Dedifferentiated amniotic fluid mesenchymal stem cell (primary cell): ENCODE results near the gene ATXN1.
"Not testable (repeated sequence)": the region's sequence is repeated elsewhere in the genome, so short reads cannot be mapped to it uniquely, and the experiment has no call there.

Experiments used
- DNase-seq: peaks from one replicate; pipeline ENCODE4 v3.0.0-alpha.2; 2016; ENCODE audit errors: extremely low spot score

ATXN1 gene

DNA sequence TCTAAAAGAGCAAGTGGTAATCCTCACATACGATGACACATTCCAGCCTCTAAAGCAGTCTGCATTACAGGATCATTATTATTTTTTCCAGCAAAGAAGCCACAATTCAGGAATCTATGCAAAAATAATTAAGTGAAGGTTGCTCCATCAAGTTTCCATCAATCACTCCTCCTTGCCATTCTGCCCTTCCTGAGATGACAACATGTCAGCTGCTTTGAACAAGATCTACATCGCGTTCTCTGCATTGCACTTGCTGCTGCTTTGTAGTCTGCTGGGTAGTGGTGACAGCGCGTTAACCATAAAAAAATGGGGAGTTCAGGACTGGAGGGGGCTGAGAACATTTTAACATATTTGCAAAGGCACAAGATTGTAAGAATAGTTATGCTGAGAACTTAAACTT is 375.2 kb downstream of the ATXN1 start:
- DNase-seq, result no peak

DNA sequence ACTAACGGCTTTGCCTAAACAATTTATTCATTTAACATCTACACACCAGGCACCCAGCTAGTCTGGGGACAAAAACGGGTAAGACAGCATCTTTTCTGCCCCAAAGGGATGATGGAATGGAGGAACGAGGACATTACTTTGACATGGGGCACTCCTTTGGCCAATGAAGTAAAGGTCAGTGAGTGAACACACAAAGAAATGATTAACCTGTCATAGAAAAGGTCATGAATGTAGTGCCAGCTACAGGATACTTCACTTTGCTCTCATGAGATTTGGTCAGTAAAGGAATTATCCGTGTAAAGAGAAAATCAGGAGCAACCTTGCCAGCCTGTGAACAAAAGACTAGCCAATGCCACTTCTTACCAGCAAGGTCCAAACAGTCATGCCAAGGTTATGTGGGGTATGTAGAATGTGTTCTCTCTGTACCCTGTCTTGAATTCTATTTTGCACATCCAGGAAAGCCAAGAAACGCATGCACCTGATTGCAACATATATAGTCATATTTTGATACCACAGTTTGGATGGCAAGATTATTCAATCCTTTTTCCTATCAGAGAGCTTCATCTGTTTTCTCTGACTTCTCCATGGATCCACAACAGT is 377.6 kb downstream of the ATXN1 start:
- no peak for DNase-seq

DNA sequence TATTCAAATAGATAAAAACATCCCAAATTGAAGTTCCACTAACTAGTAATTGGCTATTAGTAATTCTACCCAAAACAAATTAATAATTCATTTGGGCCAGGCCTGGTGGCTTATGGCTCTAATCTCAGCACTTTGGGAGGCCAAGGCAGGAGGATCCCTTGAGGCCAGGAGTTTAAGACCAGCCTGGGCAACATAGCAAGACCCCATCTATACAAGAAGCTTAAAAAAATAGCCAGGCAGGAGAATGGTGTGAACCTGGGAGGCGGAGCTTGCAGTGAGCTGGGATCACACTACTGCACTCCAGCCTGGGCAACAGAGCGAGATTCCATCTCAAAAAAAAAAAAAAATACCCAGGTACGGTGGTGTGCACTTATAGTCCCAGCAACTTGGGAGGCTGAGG is 379.3 kb downstream of the ATXN1 start:
- DNase-seq, result not testable (repeated sequence)

DNA sequence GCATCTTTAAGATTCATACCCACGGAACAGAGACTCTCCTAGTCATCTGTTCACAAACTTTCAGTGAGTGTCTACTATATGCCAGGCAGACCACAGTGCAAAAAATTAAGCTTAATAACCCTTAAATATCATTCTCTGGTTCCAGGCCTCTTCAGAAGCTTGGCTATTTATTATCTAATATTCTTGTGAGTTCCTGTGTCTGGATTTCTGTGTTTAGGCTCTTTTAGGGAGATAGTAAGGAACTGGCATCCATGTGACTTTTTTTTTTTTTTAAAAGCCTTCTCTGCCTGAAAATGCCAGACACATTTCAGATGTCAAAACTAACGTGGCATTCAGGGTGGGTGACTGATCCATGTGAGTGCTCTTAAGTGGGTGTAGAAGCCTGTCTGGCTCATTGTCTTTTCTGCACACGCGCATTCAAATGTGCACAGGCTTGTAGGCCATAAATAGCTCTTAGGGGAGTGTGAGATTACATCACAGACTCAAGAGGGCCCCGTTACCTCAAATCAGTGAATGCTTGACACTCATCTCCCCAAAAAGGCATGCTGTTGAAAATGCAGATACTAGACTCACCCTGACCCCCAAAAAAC is 380.9 kb downstream of the ATXN1 start:
- no peak for DNase-seq

DNA sequence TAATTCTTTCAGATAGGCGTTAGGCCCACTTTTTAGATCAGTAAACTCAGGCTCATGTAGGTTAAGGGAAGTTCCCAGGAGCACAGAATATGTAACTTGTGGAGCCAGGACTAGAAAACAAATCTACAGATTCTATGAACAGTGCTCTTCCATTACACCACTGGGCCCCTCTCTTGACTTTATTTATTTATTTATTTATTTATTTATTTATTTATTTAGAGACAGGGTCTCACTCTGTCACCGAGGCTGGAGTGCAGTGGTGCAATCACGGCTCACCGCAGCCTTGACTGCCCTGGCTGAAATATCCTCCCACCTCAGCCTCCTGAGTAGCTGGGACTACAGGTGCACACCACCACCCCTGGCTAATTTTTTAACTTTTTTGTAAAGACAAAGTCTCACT is 382.9 kb downstream of the ATXN1 start:
- DNase-seq, result not testable (repeated sequence)

DNA sequence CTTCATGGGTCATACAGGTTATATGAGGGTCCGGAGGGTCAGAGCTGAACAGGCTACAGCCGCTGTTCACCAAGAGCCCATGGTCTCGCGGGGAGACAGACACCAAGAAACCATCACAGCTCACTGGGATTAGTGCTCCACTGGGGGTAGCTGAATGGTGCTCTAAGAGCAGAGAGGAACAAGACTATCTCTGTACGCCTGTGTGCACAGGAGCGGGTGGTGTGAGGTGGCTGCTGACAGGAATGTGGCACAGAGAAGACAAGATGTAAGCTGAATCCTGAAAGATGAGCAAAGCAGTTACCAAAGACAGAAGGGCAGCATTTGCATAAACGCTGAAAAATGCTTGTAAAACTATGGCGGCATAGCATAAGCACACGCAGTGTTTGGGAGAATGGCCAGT is 383.8 kb downstream of the ATXN1 start:
- DNase-seq, result no peak

DNA sequence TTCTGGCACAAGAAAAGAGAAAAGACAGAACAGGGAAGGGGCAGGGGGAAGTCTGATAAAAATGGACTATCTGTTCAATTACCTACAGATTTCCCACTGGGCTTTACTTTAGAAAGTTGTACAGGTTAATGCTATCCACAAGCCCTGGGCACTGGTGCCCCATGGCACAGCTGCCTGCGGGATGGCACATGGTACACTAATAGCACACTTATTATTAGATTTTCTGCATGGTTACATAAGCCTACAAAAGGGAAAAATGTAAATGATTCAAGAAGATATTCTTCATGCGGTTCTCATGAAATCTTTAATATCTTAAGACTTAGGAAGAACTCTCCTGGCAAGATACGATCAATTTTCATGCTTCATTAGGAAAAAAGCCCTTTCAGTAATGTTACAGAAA is 385.4 kb downstream of the ATXN1 start:
- no peak for DNase-seq

DNA sequence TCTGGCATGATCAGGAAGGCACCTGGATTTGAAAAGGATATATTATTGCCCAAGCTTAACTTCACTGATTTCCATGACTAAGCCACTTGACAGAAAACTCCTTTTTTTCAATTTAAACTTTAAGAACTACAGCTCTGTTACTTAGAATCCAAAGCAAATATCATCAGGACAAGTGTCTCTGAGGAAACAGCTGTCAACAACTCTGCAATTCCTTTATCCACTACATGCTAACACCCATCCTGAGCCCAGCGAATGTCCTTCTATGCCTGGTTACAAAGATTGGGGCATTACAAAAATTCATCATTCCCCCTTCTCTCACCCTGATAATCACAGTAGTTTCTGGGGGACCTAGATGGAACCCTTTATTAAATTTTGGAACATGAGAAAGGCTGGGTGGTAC is 386.1 kb downstream of the ATXN1 start:
- DNase-seq, result no peak

DNA sequence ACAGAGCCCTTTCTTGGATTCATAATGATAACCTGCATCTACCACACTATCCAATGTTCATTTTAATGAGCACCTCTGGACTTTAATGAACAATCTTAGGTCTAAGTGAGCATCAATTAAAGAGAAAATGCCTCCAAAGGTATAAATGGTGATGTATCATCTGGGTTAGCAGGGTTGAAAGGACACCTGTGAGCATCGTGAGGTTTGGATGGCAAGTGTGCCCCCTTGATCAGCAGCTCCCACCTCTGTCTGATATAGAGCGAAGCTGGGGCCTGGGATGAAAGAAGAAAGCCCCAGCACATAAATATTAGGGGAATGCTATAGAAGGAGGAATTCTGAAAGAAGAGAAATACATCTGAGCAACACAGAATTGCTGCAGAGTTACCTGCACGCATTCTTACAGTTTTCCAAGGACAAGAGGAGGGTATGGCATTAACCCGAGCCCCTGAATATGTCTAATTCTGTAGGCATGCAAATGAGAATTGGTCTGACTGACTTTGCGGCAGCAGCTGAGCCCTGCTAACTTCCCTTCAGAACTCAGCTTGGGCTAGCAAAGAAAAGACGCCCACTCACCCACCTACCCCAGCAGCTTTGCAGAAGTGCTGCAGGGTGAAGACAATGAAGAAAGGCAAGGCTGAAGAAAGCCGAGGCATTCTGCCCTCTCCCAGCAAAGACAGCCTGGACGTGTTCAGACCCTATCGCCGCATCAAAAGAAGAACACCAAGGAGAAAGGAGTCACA is 386.6 kb downstream of the ATXN1 start:
- no peak for DNase-seq

DNA sequence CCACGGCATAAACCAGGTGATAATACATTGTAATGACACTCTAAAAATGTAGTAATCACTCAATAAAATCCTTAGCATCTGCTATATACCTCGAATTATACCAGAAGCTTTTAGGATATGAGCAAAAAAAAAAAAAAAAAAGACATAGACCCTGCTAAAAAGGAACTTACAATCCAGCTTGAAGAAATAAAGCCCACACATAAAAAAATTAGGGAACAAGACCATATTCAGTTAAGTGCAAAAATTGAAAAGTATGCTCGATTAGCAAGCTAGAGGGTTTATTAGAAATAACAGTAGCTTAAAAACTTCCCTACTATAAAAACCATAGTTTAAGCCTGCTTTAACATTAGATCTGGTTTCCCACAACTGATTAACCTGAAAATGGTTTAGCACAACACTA is 387.2 kb downstream of the ATXN1 start:
- DNase-seq, result no peak

DNA sequence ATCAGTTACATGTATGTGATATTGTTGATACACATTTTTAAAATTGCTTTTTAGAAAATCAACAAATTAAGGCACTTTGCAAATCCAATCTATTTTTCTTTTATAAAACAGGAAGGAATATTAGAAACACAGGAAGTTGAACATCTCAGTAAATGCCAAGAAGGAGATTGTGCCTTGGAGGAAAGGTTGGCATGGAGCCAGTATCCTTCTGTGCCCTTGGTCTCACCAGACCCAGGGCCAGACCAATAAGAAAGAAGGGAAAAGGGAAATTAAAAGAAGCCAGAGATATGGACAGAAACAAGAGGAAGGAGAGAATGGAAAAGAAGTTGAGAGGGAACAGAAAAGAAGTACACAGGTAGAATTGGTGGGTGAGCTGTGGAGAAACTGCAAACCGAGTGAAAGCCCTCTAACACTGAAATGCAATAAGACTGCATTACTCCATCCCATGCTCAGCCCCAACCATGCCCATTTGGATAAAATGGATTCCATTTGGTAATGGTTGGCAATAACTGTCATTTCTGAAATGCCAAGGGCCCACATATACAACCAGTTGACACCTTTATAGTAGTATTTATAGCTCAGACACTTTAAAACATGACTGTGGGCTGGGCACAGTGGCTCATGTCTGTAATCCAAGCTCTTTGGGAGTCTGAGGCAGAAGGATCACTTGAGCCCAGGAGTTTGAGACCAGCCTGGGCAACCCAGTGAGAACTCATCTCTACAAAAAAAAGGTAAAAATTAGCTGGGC is 389.1 kb downstream of the ATXN1 start:
- DNase-seq, result no peak

DNA sequence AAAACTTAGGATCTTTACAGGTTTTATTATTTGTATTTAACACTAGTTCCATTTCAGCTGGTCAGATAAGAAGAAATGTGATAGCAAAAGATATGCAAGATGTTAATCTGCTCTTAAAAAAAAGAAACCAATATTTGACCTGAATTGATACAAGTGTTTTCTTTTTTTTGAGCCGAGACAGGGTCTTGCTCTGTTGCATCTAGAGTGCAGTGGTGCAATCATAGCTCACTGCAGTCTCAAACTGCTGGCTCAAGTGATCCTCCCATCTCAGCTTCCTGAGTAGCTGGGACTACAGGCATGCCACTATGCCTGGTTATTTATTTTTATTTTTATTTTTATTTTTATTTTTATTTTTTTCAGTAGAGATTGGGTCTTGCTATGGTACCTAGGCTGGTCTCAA is 389.9 kb downstream of the ATXN1 start:
- DNase-seq, result no peak

DNA sequence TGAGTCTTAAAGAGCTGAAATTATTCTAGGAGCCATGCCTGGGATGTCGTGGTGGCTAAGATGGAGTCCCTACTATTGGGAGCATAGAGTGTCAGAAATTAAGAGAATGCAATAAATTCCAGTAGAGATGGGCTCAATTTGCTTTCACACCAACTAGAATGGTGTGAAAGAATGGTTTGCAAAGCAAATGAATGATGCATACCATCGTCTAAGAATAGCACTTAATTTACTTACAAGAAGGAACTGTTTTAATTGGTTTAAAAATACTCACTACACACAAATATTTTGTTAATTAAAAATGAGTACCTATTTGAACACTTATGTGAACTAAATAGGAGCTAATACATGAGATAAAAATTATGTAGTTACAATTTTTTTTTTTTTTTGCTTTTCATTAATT is 390.3 kb downstream of the ATXN1 start:
- no peak for DNase-seq

DNA sequence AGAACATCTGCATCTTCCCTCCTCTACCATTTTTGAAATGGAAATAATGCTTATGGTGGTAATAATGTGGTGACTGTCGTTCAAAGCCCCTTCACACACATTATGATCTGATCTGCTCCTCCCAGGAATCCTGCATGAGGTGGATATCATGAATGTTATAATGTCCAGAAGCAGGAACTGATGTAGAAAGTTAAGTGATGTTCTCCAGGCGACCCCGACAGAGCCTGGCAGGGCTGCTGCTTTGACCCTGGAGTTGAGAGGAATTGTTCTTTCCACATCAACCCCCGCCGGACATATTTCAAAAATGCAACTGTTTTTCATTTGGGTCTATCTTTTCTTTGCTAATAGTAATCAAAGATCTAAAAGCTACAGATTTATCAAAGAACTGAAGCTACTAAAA is 391.3 kb downstream of the ATXN1 start:
- DNase-seq, result no peak

DNA sequence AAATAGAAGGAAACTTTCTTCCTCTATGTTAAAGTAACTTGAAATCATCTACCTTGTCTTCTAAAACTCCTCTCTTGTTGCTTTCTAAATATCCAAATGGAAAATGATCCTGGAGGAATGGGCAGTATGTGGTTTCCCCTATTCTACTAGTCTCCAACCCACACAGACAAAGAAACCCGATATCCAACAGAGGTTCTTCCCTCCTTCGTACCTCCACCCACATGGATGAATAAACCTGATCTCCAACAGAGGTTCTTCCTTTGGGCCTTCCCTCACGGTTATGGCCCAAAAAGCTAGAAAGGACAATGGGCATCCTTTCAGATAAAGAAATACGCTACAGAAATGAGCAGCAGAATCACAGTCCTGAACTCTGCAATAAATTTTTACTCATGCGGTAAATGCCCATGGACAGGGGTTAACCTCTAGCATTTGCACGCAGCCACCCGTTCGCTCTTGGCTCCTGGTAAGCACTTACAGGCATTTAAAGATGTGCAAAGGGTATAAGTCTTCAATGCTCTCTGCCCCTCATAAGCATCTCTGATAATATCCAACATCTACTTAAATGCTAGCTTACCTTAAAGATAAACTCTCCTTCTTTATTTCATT is 392.0 kb downstream of the ATXN1 start:
- DNase-seq, result no peak

DNA sequence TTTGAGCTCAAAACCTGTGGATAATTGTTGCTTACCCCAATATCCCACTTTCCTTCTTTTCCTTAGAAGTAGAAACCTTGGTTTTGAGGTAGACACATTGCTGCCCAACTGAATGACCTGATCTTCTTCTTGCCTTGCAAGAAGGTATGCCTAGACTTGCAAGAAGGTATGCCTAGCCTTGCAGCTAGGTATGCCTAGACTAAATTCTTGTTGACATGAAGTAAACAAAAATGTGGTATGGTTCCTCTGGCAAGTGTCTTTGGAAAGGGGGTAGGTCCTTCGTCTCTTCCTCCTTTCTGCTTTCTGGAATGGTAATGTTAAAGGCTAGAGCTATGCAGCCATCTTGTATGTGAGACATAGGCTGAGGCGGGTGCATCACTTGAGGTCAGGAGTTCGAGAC is 393.7 kb downstream of the ATXN1 start:
- DNase-seq, result no peak

DNA sequence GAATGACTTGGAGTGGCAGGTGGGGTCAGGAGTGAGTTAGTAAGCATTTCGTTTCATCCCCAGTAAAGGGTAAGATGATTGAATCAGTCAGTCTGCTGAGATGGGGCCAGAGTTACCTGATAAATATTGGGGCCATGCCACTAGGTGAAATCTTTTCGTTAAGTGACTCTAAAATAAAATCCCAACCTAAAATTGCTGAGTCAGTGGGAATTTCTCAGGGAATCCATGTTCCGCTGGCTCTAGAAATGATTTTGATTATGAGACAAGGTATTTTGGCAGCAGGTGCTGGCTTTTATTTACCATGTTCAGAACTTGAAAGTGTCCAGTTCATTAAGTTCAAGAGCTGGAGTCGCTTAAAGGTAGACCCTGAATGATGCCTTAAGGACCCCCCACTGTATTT is 397.5 kb downstream of the ATXN1 start:
- no peak for DNase-seq

DNA sequence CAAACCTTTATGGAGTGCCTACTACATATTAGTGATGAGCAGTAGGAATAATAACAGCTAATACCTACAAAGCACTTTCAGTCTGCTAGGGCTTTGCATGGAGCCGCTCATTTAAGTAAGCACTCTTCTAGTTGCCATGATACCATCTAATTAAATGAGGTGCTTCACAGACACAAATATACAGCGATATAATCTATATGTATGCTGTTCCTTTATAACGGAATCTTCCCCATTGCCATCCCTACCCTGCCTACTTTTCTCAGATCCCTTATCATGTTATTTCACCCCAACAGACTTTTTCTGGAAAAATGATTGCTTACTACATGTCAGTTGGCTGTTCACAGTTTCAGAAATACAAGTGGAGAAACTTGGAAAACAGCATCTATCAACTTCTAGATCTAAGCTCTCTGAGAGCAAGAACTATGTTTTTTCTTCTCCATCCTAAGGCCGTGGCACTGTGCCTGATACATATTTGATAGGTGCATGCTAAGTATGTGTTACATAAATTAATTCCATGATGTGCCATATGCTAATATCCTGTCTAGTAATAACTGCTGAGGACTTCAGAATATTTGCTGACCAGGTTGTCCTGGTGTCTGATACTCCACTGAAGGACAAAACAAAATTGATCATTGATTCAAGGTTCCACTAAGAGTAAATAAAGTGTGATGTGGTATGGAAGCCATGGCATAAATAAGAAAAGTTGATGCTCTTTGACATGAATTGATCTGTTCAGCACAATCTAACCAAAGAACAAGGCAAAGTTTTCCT is 398.3 kb downstream of the ATXN1 start:
- no peak for DNase-seq

DNA sequence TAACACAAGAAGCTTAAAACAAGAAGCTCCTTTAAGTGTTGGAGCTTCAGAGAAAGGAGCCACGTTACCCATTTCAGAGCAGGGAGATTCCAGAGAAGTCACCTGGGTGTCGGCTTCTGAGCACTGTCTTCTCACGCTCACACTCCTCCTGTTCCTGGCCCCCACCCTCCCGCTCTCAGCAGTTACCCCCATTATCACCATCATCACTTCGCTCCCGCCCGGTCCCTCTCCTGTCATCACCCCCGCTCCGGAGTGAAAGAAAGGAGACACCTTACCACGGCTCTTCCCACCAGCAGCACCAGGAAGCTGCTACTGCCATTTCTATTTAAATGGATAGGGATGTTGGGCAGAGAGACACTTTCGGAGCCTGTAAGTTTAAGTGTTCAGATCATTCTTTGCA is 399.0 kb downstream of the ATXN1 start:
- DNase-seq, result no peak

DNA sequence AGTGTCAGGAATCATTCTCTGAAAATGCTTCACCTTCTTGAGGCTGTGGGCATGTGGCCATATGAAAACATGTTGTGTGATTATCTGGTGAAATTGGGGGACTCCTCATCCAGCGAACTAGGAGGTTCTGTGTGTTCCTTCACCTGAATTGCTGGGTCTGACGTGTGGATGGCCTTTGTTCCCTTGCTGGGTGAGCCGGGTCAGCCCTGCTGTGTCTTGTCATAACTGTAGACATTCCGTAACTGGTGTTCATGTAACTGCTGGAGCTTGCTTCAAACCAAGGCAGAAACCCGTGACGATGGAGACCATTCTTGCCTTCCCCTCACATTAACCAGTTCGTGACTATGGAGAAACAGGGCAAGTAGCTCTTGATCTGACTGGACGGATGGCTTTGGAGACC is 399.4 kb downstream of the ATXN1 start:
- DNase-seq, result no peak

DNA sequence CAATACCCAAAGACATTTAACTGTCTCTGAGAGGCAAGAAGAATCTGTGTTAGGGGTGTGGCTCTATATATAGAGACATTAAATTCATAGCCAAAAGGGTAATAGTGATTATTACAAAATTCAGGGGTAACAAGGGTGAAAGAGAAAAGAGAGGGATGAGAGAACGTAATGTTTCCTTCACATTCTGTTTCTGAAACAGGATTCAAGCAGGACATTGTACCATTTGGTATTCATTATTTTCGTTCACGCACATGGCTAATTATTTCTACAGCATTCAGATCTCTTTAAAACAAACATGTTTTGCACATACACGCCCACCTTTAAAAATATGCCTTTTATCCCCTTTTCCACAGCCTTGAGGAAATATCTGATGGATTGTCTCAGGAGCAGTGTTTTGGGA is 400.1 kb downstream of the ATXN1 start:
- no peak for DNase-seq

DNA sequence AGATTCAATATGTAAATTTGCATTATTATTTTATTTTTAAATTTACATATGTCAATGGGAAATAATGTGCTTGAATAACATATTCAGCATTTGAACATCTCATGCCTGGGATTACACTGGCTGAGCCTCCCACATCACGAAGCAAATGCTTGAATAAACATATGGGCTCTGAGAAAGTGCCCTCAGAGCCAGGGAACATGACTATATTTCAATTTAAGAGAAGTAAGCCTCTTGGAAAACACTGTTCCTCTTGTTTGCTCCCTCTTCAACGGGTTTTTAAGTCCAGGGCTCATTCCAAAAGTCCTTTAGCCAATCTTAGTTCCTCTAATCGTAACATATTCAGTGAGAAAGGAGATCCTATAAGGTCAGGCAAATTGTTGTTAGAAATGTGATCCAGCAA is 400.9 kb downstream of the ATXN1 start:
- DNase-seq, result no peak
